ENCODE results near the gene CNKSR1. TPM values are rescaled to one million over a fixed set of nuclear protein-coding genes. Genes with fewer than 3 reads are reported as not detected.

The CNKSR1 gene
- total RNA-seq, 4 donors from 2014 or later: 28.9 to 160 (median 105) TPM

DNA sequence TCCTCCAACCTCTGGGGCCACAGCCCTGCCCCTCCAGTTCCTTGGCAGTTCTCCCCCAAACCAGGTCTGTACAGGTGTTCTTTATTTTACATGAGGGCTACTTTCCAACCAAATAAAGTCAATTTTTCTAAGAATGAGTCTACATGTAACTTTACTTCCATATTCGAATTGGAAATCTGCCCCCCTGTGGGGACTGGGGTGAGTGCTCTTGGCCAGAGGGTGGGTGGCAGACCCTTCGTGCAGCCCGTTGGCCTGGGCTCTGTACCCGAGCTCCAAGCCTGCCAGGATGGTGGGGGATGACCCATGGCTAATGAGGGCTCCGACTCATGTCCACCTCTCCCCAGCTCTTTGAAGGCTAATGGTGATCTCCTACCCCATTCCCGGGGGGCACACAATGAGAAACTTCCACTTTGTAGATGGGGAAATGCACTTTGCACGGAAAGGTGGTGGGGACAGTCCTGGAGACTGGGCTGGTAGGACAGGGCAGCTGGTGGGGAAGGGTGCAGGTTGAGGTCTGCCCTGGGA, 12.5 kb downstream of the CNKSR1 start:
- Histone ChIP-seq H3K27me3 (no peaks in the 10 kb centered on the region), H3K4me3 (no peak overlapping the region), H3K4me1 (no peaks in the 10 kb centered on the region), H3K9me3 (no peaks in the 10 kb centered on the region), H3K36me3 (peaks cover 0 to 15% (median 0%) of the 10 kb centered on the region in 3 donors), H3K27ac (no peak overlapping the region)
- no peak for DNase-seq
- no peak for TF ChIP-seq POLR2A (IDR thresholded peaks at IDR 0.05)
- no peak for TF ChIP-seq CTCF (IDR thresholded peaks at IDR 0.05)

- DNase-seq: no peak
- Histone ChIP-seq H3K27me3 (no peaks in the 10 kb centered on the region), H3K36me3 (peaks cover 0 to 13% (median 0%) of the 10 kb centered on the region in 3 donors), H3K4me3 (no peak within 1 kb of the TSS), H3K9me3 (no peaks in the 10 kb centered on the region), H3K4me1 (no peaks in the 10 kb centered on the region), H3K27ac (no peak within 1 kb of the TSS)
- TF ChIP-seq CTCF (IDR thresholded peaks at IDR 0.05) (peak in 1 of 6 experiments; percentile 21), POLR2A (IDR thresholded peaks at IDR 0.05) (no peak)
Measured at GRCh38 chr1:26190373-26190987, 13.2 kb downstream of the CNKSR1 start, which contains the start of gene CATSPER4. CATSPER4 (plus strand) TSS chr1:26190602; CDS start chr1:26190628, 26 bp downstream.

- no peak overlapping the region for H3K4me3 ChIP-seq
- peaks cover 0 to 13% (median 0%) of the 10 kb centered on the region in 3 donors for H3K36me3 ChIP-seq
- no peak for DNase-seq
- H3K27ac ChIP-seq: no peak overlapping the region
- H3K4me1 ChIP-seq: no peaks in the 10 kb centered on the region
- H3K9me3 ChIP-seq: no peaks in the 10 kb centered on the region
- TF ChIP-seq CTCF (IDR thresholded peaks at IDR 0.05): no peak
- no peak for TF ChIP-seq POLR2A (IDR thresholded peaks at IDR 0.05)
- H3K27me3 ChIP-seq: no peaks in the 10 kb centered on the region
Measured at GRCh38 chr1:26191739-26192138, 14.4 kb downstream of the CNKSR1 start.

DNA sequence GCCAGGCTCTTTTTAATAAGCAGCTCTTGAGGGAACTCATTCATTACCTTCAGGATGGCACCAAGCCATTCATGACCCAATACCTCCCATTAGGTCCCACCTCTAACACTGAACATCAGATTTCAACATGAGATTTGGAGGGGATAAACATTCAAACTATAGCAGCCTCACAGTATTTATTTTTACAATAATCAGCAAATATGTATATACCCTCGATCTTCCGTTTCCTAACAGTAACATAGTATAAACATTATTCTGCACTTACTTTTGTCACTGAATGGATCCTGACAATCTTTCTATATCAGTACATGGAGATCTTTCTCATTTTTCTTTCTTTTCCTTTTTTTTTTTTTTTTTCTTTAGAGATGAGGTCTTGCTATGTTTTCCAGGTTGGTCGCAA, 18.5 kb downstream of the CNKSR1 start:
- no peak for DNase-seq
- TF ChIP-seq CTCF (IDR thresholded peaks at IDR 0.05) (no peak), POLR2A (IDR thresholded peaks at IDR 0.05) (no peak)
- Histone ChIP-seq H3K27me3 (no peaks in the 10 kb centered on the region), H3K9me3 (no peaks in the 10 kb centered on the region), H3K36me3 (no peaks in the 10 kb centered on the region), H3K27ac (no peak overlapping the region), H3K4me3 (no peak overlapping the region), H3K4me1 (no peaks in the 10 kb centered on the region)

- no peak for DNase-seq
- no peak overlapping the region for H3K4me3 ChIP-seq
- no peaks in the 10 kb centered on the region for H3K36me3 ChIP-seq
- H3K4me1 ChIP-seq: no peaks in the 10 kb centered on the region
- H3K27ac ChIP-seq: no peak overlapping the region
- TF ChIP-seq CTCF (IDR thresholded peaks at IDR 0.05) (no peak), POLR2A (IDR thresholded peaks at IDR 0.05) (no peak)
- no peaks in the 10 kb centered on the region for H3K9me3 ChIP-seq
- no peaks in the 10 kb centered on the region for H3K27me3 ChIP-seq
Measured at GRCh38 chr1:26197301-26197700, 20.0 kb downstream of the CNKSR1 start.

Data from Peyer's patch (tissue), 4 donors.